ENCODE data around the gene CAPG. TPM values are rescaled to one million over a fixed set of nuclear protein-coding genes. Genes with fewer than 3 reads are reported as not detected.

The CAPG gene
- total RNA-seq, 6 experiments from 2014 or later = 3.3 to 17.4 (median 9.9) TPM

- no peak overlapping the region for H3K4me3 ChIP-seq
- no peaks in the 10 kb centered on the region for H3K9me3 ChIP-seq
- intact Hi-C loops (cut with DNase I) = no loop called here
- 64% methylated on average over 4 of the region's 6 CpGs for WGBS (ENCODE audit: insufficient coverage, low coverage, low lambda C conversion rate, missing lambda C conversion rate)
- peak overlapping the region; percentile 85 to 88 (median 85) for H3K27ac ChIP-seq
- TF ChIP-seq POLR2A (IDR thresholded peaks at IDR 0.05) = no peak
- TF ChIP-seq, protein P1, sequence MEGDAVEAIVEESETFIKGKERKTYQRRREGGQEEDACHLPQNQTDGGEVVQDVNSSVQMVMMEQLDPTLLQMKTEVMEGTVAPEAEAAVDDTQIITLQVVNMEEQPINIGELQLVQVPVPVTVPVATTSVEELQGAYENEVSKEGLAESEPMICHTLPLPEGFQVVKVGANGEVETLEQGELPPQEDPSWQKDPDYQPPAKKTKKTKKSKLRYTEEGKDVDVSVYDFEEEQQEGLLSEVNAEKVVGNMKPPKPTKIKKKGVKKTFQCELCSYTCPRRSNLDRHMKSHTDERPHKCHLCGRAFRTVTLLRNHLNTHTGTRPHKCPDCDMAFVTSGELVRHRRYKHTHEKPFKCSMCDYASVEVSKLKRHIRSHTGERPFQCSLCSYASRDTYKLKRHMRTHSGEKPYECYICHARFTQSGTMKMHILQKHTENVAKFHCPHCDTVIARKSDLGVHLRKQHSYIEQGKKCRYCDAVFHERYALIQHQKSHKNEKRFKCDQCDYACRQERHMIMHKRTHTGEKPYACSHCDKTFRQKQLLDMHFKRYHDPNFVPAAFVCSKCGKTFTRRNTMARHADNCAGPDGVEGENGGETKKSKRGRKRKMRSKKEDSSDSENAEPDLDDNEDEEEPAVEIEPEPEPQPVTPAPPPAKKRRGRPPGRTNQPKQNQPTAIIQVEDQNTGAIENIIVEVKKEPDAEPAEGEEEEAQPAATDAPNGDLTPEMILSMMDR (IDR thresholded peaks at IDR 0.05) = no peak
- DNase-seq (no peak), ATAC-seq (no peak)
- H3K27me3 ChIP-seq = no peaks in the 10 kb centered on the region
- H3K4me1 ChIP-seq = peaks cover 0 to 38% (median 13%) of the 10 kb centered on the region in 4 donors
- H3K36me3 ChIP-seq = no peaks in the 10 kb centered on the region
These were observed 28.9 kb upstream of the CAPG start for GRCh38 chr2:85439025-85439472.

DNA sequence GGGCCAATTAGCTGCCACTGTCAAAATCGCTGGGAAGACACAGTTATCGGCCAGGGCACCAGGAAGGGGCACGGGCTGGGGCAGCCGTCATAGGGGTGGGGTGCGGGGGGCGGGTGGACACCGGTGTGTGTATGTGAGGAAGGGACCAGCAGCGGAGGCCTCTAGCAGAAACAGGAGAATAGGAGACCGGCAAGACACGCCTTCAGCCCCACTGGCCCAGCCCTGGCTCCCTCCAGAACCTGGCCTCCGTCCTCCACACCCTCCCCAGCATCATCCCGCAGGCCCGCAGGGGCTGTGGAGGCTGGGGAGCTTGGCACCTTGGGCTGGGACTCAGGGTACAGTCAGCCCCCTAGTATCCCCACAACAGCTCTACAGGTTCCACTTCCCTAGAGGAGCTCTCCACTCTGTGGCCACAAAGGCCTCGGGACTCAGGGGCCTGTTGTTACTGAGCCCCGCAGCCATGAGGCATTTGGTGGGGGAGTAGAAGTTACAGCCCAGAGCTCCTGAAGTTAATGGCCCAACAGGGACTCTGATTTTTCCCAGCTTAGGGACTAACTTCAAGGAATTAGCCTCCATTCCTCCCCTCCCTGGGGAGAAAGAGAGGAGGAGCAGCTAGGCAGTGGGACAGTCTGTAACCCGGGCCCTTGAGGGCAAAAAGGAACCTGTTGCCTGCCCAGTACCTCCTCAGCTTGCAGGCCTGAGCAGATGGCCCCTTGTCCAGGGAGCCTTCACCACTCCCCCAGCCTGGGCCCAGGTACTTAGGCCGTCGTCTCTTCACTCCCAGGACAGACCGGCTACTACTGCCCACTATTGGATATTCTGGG is 28.2 kb upstream of the CAPG start:
- ATAC-seq (peak; percentile 0 to 15 (median 8)), DNase-seq (peak in 1 of 3 donors; percentile 25)
- intact Hi-C loops (cut with DNase I) = no loop called here
- Histone ChIP-seq H3K27me3 (no peaks in the 10 kb centered on the region), H3K27ac (peak overlapping the region; percentile 85 to 88 (median 85)), H3K4me3 (peak overlapping the region in 2 of 3 donors; percentile 41 to 52), H3K36me3 (no peaks in the 10 kb centered on the region), H3K4me1 (peaks cover 0 to 44% (median 16%) of the 10 kb centered on the region in 4 donors), H3K9me3 (no peaks in the 10 kb centered on the region)
- WGBS (ENCODE audit: insufficient coverage, low coverage, low lambda C conversion rate, missing lambda C conversion rate) = 57% methylated on average over 5 of the region's 19 CpGs
- no peak for TF ChIP-seq POLR2A (IDR thresholded peaks at IDR 0.05)
- TF ChIP-seq, protein P1 (IDR thresholded peaks at IDR 0.05) = no peak

DNA sequence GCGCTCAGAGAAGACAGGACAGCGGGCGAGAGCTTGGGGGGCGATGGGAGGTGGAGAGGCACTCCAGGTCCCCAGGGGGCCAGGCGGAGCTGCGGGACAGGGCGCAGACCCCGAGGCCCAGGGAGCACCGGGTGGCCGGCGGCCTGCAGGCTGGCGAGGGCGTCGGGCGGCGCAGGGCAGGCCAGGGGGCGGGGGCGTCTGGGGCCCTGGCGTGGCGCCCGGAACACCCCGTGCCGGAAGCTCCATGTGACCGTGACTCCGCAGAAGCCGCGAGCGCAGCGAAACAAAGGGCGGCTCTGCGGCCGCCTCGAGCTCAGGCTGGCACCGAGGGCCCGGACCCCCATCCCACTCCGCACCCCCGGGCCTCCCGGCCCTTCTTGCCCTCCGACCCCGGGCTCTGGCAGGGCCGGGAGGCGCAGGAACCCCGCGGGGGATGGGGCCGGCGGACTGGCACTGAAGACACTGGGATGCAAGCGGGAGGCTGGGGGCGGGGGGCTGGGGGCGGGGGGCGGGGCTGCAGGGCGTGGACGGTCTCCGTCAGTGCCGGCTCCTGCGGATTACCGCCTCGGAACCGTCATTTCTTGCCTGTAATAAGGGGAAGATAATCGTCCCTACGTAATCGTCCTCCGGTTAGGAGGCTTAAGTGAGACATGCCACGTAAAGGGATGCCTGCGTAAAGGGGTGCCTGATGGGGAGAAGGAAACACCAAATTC is 27.5 kb upstream of the CAPG start:
- H3K27me3 ChIP-seq = no peaks in the 10 kb centered on the region
- ATAC-seq (peak; percentile 75 to 84 (median 81)), DNase-seq (peak; percentile 89 to 90 (median 90))
- TF ChIP-seq, protein P1 (IDR thresholded peaks at IDR 0.05) = no peak
- TF ChIP-seq POLR2A (IDR thresholded peaks at IDR 0.05) = peak; percentile 92
- H3K4me3 ChIP-seq = peak overlapping the region; percentile 38 to 52 (median 41)
- H3K9me3 ChIP-seq = no peaks in the 10 kb centered on the region
- H3K36me3 ChIP-seq = no peaks in the 10 kb centered on the region
- intact Hi-C loops (cut with DNase I) = no loop called here
- H3K4me1 ChIP-seq = peaks cover 0 to 51% (median 16%) of the 10 kb centered on the region in 4 donors
- 22% methylated on average over 21 of the region's 64 CpGs for WGBS (ENCODE audit: insufficient coverage, low coverage, low lambda C conversion rate, missing lambda C conversion rate)
- peak overlapping the region; percentile 85 to 88 (median 85) for H3K27ac ChIP-seq

DNA sequence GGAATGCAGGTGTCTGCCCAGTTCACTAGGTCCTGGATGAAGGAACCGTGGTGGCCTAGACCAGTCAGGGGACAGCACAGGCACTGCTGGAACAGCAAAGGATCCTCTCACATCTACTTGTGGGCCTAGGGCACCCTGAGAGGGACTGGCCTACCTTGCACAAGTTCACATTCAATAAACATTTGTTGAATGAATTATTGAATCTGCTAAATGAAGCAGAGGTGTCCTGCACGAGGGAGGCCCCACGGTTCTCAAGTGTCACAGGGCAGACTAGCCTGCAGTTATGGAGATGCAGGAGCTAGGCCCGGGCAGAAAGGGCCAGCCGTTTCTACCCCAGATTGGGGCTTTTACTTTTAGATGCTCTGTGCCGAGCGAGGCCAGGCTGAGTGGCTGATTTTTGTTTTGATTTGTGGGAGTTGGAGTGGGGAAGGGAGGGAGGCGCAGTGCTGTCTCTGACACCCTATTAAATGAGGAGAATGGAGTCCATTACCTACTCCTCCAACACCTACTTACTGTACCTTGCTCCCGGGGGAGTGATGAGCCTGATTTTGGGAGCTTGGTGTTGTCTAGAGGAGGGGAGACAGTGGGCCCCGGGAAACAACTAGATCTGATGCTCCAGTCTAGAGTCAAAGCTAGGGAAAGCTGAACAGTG is 26.8 kb upstream of the CAPG start:
- WGBS (ENCODE audit: insufficient coverage, low coverage, low lambda C conversion rate, missing lambda C conversion rate) = 56% methylated on average over 5 of the region's 10 CpGs
- Histone ChIP-seq H3K27ac (peak overlapping the region; percentile 85 to 88 (median 85)), H3K9me3 (no peaks in the 10 kb centered on the region), H3K36me3 (no peaks in the 10 kb centered on the region), H3K4me1 (peaks cover 0 to 51% (median 16%) of the 10 kb centered on the region in 4 donors), H3K27me3 (no peaks in the 10 kb centered on the region), H3K4me3 (peak overlapping the region in 1 of 3 donors; percentile 52)
- DNase-seq (no peak), ATAC-seq (no peak)
- intact Hi-C loops (cut with DNase I) = no loop called here
- TF ChIP-seq, protein P1 (IDR thresholded peaks at IDR 0.05) = no peak
- TF ChIP-seq POLR2A (IDR thresholded peaks at IDR 0.05) = no peak

Measured in right lobe of liver (tissue), 6 donors.